ENCODE measurements around the gene HM13. TPM values are rescaled to one million over a fixed set of nuclear protein-coding genes. Genes with fewer than 3 reads are reported as not detected.
A peak's percentile ranks its signal among the peaks of the same experiment; 100 is the strongest.

HM13 gene
- total and polyA plus RNA-seq, 2 of the 13 experiments (the other 11 are each of a cell fraction or from before 2014, with no cell fraction given) = 118 to 243 TPM

- TF ChIP-seq ARID5B (CRISPR knock-in tag; IDR thresholded peaks at IDR 0.05) = peak; percentile 76
- TF ChIP-seq KLF15 (CRISPR knock-in tag; IDR thresholded peaks at IDR 0.05; ENCODE audit: borderline replicate concordance) = peak; percentile 77; the same call in 1 of the 2 replicates
- TF ChIP-seq ZNF672 (CRISPR knock-in tag; IDR thresholded peaks at IDR 0.05) = peak; percentile 84; the same call in 1 of the 2 replicates
- peak; percentile 8; the same call in 1 of the 2 replicates for TF ChIP-seq ZNF3 (CRISPR knock-in tag; IDR thresholded peaks at IDR 0.05)
- TF ChIP-seq ZFP37 (CRISPR knock-in tag; IDR thresholded peaks at IDR 0.05; ENCODE audit: borderline replicate concordance) = peak; percentile 80
- peak; percentile 96 for TF ChIP-seq ZNF205 (CRISPR knock-in tag; IDR thresholded peaks at IDR 0.05)
- TF ChIP-seq RFXANK (CRISPR knock-in tag; IDR thresholded peaks at IDR 0.05) = peak; percentile 94
- TF ChIP-seq SRY (CRISPR knock-in tag; IDR thresholded peaks at IDR 0.05) = peak; percentile 96
- TF ChIP-seq THAP7 (CRISPR knock-in tag; IDR thresholded peaks at IDR 0.05) = peak; percentile 64; the same call in 1 of the 2 replicates
- TF ChIP-seq MEIS2 (CRISPR knock-in tag; IDR thresholded peaks at IDR 0.05) = peak; percentile 75
- TF ChIP-seq ZBTB3 (CRISPR knock-in tag; IDR thresholded peaks at IDR 0.05; ENCODE audit: borderline replicate concordance, low read depth) = peak; percentile 97
- peak; percentile 97 for TF ChIP-seq ZNF354B (CRISPR knock-in tag; IDR thresholded peaks at IDR 0.05)
- TF ChIP-seq, protein P1, sequence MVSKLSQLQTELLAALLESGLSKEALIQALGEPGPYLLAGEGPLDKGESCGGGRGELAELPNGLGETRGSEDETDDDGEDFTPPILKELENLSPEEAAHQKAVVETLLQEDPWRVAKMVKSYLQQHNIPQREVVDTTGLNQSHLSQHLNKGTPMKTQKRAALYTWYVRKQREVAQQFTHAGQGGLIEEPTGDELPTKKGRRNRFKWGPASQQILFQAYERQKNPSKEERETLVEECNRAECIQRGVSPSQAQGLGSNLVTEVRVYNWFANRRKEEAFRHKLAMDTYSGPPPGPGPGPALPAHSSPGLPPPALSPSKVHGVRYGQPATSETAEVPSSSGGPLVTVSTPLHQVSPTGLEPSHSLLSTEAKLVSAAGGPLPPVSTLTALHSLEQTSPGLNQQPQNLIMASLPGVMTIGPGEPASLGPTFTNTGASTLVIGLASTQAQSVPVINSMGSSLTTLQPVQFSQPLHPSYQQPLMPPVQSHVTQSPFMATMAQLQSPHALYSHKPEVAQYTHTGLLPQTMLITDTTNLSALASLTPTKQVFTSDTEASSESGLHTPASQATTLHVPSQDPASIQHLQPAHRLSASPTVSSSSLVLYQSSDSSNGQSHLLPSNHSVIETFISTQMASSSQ (IDR thresholded peaks at IDR 0.05; ENCODE audit: low read depth) = peak; percentile 52; the same call in 1 of the 2 replicates
- TF ChIP-seq, protein P1 (CRISPR knock-in tag; IDR thresholded peaks at IDR 0.05; ENCODE audit: borderline replicate concordance) = peak; percentile 91
- TF ChIP-seq CBX5 (CRISPR knock-in tag; IDR thresholded peaks at IDR 0.05; ENCODE audit: borderline replicate concordance) = peak; percentile 91; the same call in 1 of the 2 replicates
- TF ChIP-seq ATRX (CRISPR knock-in tag; IDR thresholded peaks at IDR 0.05; ENCODE audit: borderline replicate concordance) = no peak; the same call in 1 of the 2 replicates
- TF ChIP-seq, protein P2, sequence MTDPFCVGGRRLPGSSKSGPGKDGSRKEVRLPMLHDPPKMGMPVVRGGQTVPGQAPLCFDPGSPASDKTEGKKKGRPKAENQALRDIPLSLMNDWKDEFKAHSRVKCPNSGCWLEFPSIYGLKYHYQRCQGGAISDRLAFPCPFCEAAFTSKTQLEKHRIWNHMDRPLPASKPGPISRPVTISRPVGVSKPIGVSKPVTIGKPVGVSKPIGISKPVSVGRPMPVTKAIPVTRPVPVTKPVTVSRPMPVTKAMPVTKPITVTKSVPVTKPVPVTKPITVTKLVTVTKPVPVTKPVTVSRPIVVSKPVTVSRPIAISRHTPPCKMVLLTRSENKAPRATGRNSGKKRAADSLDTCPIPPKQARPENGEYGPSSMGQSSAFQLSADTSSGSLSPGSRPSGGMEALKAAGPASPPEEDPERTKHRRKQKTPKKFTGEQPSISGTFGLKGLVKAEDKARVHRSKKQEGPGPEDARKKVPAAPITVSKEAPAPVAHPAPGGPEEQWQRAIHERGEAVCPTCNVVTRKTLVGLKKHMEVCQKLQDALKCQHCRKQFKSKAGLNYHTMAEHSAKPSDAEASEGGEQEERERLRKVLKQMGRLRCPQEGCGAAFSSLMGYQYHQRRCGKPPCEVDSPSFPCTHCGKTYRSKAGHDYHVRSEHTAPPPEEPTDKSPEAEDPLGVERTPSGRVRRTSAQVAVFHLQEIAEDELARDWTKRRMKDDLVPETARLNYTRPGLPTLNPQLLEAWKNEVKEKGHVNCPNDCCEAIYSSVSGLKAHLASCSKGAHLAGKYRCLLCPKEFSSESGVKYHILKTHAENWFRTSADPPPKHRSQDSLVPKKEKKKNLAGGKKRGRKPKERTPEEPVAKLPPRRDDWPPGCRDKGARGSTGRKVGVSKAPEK (CRISPR knock-in tag; IDR thresholded peaks at IDR 0.05; ENCODE audit: borderline replicate concordance) = peak; percentile 92
Observed at GRCh38 chr20:31605031-31605901, 91.0 kb downstream of the HM13 start, which contains the start of gene ID1 (continued).

All from HepG2 (cell line).